Hematopoietic multipotent progenitor cell (in vitro differentiated cells): ENCODE results near the gene PLA2G1B. TPM values are rescaled to one million over a fixed set of nuclear protein-coding genes. Genes with fewer than 3 reads are reported as not detected.
"Not testable (repeated sequence)": the region's sequence is repeated elsewhere in the genome, so short reads cannot be mapped to it uniquely, and the experiment has no call there.

ENCODE experiments used
- DNase-seq, 3 donors: peaks; one replicate each; pipeline ENCODE4 v3.0.0-alpha.2; 2011 to 2015; ENCODE audit warnings: low read depth in 2 of 3, low spot score in 2 of 3
- total RNA-seq: library from RNA; depleted of rRNA; stranded (reverse); fragments of >200 nt; gene quantifications from one replicate; pipeline ENCODE4 v1.2.3, GENCODE V29; 2012

Gene PLA2G1B
- total RNA-seq, 1 donor: 1.3 TPM

- DNase-seq: no peak
These were observed 31.5 kb upstream of the PLA2G1B start for GRCh38 chr12:120359128-120359527.

- no peak for DNase-seq
These were observed 31.0 kb upstream of the PLA2G1B start for GRCh38 chr12:120358412-120359100.

GRCh38 chr12:120357104-120357503 is 29.5 kb upstream of the PLA2G1B start:
- DNase-seq: no peak

GRCh38 chr12:120356567-120357030 is 29.0 kb upstream of the PLA2G1B start:
- DNase-seq: peak; percentile 50 to 89 (median 86)

DNA sequence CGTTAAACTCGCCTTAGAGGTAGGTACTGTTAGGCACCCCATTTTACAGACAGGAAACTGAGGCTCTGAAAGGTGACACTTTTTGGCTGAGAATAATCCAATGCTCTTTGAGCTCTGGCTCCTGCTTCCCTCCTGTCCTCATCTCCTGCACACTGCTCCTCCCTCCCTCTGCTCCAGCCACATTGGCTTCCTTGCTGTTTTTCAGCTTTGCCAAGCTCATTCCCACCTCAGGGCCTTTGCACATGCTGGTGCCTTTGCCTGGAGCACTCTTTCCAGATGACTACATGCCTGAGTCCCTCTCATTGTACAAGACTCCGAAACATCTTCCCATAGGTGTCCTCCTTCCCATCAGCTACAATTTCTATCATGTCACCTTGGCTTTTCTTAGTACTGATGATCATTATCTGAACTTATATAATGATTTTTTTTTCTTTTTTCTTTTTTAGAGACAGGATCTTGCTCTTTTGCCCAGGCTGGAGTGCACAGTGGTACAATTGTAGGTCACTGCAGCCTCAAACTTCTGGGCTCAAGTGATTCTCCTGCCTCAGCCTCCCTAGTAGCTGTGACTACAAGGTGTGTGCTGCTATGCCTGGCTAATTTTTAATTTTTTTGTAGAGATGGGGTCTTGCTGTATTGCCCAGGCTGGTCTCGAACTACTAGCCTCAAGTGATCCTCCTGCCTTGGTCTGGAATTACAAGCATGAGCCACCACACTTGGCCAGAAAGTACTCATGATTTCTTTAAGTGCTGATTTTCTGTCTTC is 26.2 kb upstream of the PLA2G1B start:
- no peak for DNase-seq

GRCh38 chr12:120353136-120353535 is 25.6 kb upstream of the PLA2G1B start:
- DNase-seq: no peak

DNA sequence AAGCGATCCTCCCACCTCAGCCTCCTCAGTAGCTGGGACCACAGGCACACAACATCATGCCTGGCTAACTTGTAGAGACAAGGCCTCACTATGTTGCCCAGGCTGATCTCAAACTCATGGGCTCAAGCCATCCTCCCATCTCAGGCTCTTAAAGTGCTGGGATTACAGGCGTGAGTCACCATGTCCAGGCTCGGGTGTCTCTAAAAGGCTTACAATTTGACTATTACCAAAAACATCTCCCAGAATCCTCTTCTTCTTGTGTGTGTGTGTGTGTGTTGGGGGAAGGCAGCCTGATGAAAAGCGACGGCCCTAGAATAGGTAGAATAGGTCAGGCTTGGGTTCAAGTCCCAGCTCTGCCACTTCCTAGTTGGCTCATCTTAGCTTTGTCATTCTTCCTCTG is 24.5 kb upstream of the PLA2G1B start:
- no peak for DNase-seq

- no peak for DNase-seq
These were observed 23.2 kb upstream of the PLA2G1B start for GRCh38 chr12:120350576-120351350.

DNA sequence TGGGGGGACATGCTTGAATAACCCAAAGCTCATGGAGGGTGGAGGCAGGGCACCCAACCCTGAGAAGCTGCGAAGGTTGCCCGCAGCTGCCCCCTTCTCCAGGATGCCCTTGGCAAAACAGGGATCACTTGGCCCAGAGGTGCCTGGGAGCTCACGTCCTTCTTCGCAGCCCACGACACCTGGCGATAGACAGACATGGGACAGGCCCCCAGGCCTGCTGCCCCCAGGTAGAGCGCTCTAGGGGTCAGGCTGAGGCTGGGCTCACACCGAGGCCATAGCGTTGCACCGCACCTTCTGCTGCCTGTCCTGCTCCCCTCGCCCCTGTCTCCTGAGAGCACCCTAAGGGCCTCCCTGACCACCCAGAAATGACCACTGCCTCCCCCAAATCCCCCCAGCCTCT is 20.2 kb upstream of the PLA2G1B start:
- DNase-seq: no peak

GRCh38 chr12:120346681-120347080 is 19.1 kb upstream of the PLA2G1B start:
- no peak for DNase-seq

DNA sequence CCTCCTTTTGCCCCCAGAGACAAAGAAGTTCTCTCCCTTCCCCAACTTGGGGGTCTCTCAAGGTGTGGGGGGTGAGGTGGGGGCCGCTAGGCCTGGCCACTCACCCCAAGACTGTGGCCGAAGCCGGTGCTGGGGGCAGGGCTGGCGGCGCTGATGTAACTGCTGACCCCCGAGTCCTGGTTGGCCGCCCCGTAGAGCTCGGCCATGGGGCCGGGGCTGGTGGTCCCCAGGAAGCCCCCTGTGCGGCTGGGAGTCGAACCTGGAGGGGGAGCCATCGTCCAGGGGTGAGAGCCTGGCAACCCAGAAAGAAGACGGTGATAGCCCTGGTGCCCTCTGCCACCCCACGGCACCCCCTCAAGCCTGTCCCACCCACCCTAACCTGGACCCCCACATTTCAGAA is 18.5 kb upstream of the PLA2G1B start:
- DNase-seq: no peak

GRCh38 chr12:120343692-120344091 is 16.1 kb upstream of the PLA2G1B start:
- no peak for DNase-seq

- no peak for DNase-seq
These were observed 15.5 kb upstream of the PLA2G1B start for GRCh38 chr12:120343039-120343537.

DNA sequence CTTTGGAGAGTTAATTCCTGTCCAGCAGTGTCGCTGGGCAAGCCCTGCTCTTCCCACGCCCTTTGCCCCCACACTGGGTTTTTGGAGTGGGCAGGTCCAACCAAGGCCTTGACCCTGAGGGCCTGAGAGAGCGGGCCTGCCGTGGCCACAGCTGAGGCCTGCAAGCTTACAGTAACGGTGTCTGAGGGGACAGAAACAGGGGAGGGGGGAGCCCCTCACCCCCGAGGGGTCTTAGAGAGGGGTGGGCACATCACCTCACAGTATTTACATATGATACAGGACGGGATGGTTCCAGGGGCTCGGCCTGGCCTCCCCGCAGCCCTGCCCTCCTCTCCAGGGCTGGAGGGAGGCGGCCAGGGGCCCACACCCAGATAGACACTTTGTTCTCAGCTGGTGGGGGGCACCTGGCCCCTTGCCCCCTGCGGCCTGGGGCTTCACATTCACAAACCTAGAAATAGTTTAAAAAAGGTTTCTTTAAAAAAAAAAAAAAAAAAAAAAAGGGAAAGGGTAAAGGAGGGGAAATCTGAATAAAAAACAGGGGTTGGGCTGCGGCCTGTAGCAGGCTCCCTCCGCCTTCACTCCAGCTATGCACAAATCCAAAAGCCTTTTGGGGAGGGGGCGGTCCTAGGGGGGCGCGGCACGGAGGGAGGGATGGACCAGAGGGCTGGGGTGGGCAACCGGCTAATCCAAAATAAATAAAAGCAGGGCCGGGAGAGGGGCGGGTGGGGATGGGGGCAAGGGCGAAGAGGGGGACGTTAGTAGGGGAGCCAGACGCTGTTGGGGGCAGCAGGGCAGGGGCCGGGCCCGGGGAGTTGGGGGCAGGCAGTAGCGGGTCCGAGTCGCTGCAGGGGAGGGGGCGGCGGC is 14.8 kb upstream of the PLA2G1B start:
- no peak for DNase-seq

DNA sequence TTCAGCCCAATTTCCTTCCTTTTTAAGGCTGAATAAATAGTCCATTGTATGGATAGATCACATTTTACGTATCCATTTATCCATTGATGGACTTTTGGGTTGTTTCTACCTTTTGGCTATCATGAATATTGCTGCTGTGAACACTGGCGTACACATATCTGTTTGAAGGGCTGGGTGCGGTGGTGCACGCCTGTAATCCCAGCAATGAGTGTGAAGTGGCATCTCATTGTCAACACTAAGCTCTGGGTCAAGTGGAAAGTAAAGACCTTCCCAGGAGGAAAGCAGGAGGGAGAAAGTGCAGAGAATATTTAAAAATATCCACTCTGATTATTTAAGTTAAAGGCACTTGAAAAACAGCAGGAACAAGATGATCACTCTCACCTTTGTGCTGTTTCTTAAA is 11.7 kb upstream of the PLA2G1B start:
- DNase-seq: no peak

DNA sequence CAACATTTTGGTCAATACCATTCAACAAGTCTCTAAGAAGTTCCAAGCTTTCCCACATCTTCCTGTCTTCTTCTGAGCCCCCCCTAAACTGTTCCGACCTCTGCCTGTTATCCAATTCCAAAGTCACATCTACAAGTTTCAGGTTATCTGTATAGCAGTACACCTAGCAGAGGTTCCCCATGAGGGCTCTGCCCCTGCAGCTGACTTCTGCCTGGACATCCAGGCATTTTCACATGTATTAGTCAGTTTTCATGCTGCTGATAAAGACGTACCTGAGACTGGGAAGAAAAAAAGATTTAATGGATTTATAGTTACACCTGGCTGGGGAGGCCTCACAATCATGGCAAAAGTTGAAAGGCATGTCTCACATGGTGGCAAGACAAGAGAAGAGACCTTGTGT is 10.2 kb upstream of the PLA2G1B start:
- no peak for DNase-seq

- not testable (repeated sequence) for DNase-seq
These were observed 8.8 kb upstream of the PLA2G1B start for GRCh38 chr12:120336392-120336791.

DNA sequence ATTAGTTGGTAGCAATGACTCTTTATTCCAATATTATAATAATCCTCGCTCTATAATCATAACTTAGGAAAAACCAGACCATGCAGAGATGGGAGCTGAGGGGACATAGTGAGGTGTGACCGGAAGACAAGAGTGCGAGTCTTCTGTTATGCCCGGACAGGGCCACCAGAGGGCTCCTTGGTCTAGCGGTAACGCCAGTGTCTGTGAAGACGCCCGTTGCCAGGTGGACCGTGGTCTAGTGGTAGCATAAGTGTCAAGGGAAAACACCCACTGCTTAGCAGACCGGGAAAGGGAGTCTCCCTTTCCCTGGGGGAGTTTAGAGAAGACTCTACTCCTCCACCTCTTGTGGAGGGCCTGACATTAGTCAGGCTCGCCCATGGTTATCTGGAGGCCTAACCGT is 7.9 kb upstream of the PLA2G1B start:
- DNase-seq: peak in 1 of 3 donors; percentile 40

DNA sequence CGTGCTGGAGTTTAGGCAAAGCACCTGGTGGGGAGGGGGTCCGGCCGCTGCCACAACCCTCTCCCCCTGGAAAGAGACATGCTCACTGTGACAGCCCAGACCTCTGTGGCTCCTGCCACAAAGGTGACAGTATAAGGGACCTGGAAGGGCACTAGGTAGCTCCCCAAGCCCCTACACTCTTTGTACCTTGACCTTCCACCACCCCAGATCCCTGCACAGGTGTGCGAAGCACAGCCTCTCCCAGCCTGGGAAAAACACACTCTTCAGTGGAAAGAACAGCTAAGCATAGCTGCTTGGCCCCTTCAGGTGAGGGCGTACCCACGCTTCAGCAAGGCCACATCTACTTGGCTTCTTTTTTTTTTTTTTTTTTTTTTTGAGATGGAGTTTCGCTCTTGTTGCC is 4.9 kb upstream of the PLA2G1B start:
- DNase-seq: no peak

GRCh38 chr12:120332041-120332440 is 4.5 kb upstream of the PLA2G1B start:
- no peak for DNase-seq
